HG03469 (cell line): ENCODE measurements around the gene ORM1.

Experiments used
- ATAC-seq: cut with Tn5 transposase; IDR thresholded peaks from one replicate; pipeline ENCODE4 v1.9.1; 2021; ENCODE audit warnings: mild to moderate bottlenecking, moderate library complexity, moderate number of reproducible peaks; ENCODE audit not compliant: unreplicated experiment

ORM1 gene

GRCh38 chr9:114341152-114341830, 18.4 kb downstream of the ORM1 start:
- ATAC-seq, result no peak

GRCh38 chr9:114341991-114342390, 19.1 kb downstream of the ORM1 start:
- ATAC-seq, result no peak

- ATAC-seq, result no peak
Observed at GRCh38 chr9:114342755-114343440, 20.0 kb downstream of the ORM1 start.

GRCh38 chr9:114343471-114344187, 20.7 kb downstream of the ORM1 start:
- no peak for ATAC-seq

GRCh38 chr9:114344188-114344566, 21.3 kb downstream of the ORM1 start:
- no peak for ATAC-seq

GRCh38 chr9:114344692-114345091, 21.8 kb downstream of the ORM1 start:
- ATAC-seq, result no peak

- no peak for ATAC-seq
Observed at GRCh38 chr9:114345493-114346065, 22.7 kb downstream of the ORM1 start.

GRCh38 chr9:114346146-114346545, 23.2 kb downstream of the ORM1 start:
- ATAC-seq, result no peak

- ATAC-seq, result no peak
Observed at GRCh38 chr9:114347675-114348074, 24.8 kb downstream of the ORM1 start.

- ATAC-seq, result no peak
Observed at GRCh38 chr9:114348261-114348905, 25.5 kb downstream of the ORM1 start.

- ATAC-seq, result peak; percentile 92
Observed at GRCh38 chr9:114348906-114349482, 26.1 kb downstream of the ORM1 start.

- no peak for ATAC-seq
Observed at GRCh38 chr9:114349713-114350480, 27.0 kb downstream of the ORM1 start.

GRCh38 chr9:114350636-114351401, 27.9 kb downstream of the ORM1 start:
- no peak for ATAC-seq

GRCh38 chr9:114351932-114352331, 29.0 kb downstream of the ORM1 start:
- no peak for ATAC-seq

- ATAC-seq, result no peak
Observed at GRCh38 chr9:114355821-114356220, 32.9 kb downstream of the ORM1 start.

GRCh38 chr9:114356792-114357191, 33.9 kb downstream of the ORM1 start:
- ATAC-seq, result no peak

- no peak for ATAC-seq
Observed at GRCh38 chr9:114357360-114357759, 34.5 kb downstream of the ORM1 start.

GRCh38 chr9:114357911-114358328, 35.0 kb downstream of the ORM1 start:
- ATAC-seq, result no peak

- ATAC-seq, result no peak
Observed at GRCh38 chr9:114359801-114360200, 36.9 kb downstream of the ORM1 start.
